ENCODE data around the gene ARHGEF11.

Gene ARHGEF11, protein sequence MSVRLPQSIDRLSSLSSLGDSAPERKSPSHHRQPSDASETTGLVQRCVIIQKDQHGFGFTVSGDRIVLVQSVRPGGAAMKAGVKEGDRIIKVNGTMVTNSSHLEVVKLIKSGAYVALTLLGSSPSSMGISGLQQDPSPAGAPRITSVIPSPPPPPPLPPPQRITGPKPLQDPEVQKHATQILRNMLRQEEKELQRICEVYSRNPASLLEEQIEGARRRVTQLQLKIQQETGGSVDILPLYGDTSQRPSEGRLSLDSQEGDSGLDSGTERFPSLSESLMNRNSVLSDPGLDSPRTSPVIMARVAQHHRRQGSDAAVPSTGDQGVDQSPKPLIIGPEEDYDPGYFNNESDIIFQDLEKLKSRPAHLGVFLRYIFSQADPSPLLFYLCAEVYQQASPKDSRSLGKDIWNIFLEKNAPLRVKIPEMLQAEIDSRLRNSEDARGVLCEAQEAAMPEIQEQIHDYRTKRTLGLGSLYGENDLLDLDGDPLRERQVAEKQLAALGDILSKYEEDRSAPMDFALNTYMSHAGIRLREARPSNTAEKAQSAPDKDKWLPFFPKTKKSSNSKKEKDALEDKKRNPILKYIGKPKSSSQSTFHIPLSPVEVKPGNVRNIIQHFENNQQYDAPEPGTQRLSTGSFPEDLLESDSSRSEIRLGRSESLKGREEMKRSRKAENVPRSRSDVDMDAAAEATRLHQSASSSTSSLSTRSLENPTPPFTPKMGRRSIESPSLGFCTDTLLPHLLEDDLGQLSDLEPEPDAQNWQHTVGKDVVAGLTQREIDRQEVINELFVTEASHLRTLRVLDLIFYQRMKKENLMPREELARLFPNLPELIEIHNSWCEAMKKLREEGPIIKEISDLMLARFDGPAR (N-terminal part only)

DNA sequence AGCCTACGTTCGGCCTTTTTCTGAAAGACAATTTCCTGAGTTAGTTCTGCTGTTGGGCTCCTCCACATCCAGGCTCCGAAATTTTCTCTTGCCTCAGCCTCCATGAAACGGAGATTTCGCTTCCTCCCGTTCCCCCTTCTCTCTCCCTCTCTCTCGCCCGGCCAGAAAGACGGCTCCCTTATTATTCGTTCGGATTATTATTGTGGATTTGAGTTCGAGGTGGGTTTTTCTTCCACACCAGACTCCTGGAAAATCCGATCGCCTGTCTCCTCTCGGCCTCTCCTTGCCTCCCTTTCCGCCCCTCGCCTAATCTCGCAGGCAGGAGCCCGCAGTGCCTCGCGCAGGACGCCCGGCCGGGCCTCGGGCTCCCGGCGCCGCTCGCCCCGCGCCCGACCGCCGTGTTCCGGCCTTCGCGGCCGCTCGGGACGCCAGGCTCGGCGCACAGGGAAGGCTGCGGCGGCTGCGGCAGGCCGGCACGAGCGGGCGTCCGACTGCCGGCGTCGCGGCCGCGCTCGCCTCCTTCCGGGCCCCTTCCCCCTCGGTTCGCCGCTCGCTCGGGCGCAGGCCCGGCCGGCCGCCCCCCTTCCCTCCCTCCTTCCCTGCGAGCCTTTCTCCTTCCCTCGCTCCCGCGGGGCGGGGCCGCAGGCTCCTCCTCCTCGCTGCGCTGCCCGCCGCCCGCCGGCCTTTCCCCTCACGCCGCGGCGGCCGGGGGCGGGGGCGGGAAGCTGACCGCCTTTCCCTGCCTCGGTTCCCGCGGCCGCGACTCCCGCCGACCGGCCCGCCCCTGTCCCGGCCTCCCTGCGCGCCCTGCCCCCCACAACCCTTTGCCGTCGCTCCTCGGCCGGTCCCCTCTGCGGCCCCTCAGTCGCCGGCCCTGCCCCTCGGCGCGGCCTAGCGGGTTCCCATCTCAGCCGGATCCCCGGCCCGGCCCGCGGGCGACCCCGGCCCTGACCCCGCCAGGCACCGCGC lies at the start of gene ARHGEF11:
Gene ARHGEF11 (minus strand): TSS at position 493 of the 969 bp plus-strand sequence. CDS start 1,412 bp downstream, outside the sequence.
- peak within 1 kb of the TSS; percentile 83 for H3K4me3 Mint-ChIP-seq
- H3K27me3 Mint-ChIP-seq = peaks cover 76% of the 10 kb centered on the region

DNA sequence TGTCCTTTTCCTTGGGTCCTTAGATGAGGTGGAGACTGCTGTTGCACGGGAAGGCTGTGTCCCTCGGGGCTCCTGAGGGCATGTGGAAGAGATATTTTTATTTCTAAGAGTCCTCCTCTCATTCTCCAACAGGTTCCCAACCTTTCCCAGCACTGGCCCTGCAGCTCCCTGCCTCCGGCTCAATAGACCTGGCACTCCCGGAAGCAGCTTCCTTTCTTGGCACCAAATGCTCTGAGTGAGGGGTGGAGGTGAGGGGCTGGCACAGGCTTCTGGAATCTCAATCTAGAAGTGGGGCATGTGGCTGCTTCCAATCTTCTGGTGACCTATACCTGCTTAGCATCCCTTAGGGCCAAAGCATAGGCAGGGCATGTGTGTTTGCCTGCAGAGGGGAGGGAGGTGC lies 49.5 kb upstream of the ARHGEF11 start:
- Mint-ChIP-seq H3K27me3 (peaks cover under 1% of the 10 kb centered on the region), H3K9me3 (no peaks in the 10 kb centered on the region), H3K36me3 (ENCODE audit: low read depth) (no peaks in the 10 kb centered on the region), H3K4me3 (no peak overlapping the region), H3K4me1 (ENCODE audit: low read depth) (peaks cover 3% of the 10 kb centered on the region), H3K27ac (no peak overlapping the region)

More for the DNA sequence above, at the start of gene ARHGEF11:
- no peak within 1 kb of the TSS for H3K27ac Mint-ChIP-seq
- no peaks in the 10 kb centered on the region for H3K36me3 Mint-ChIP-seq (ENCODE audit: low read depth)
- H3K4me1 Mint-ChIP-seq (ENCODE audit: low read depth) = peaks cover 9% of the 10 kb centered on the region
- H3K9me3 Mint-ChIP-seq = no peaks in the 10 kb centered on the region

DNA sequence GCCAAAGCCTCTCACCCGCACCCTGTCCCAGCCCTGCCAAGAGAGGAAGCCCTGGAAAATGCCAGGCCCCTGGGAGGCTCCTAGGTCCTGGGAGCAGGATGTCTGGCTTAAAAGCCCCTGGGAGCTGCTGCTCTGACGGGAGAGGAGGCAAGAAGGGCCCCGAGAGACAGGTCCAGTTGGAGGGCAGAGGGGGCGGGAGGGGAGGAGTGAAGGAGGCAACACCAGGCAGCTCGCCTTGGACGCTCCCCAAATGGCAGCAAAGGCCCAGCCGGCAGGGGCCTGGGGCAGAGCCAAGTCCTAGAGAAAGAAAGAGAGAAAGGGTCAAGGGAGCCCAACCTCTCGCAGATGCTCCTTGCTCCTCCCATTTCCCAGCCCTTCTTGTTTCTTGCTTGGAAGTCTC lies 47.3 kb upstream of the ARHGEF11 start:
- Mint-ChIP-seq H3K36me3 (ENCODE audit: low read depth) (no peaks in the 10 kb centered on the region), H3K27me3 (peaks cover 3% of the 10 kb centered on the region), H3K4me3 (no peak overlapping the region), H3K9me3 (no peaks in the 10 kb centered on the region), H3K27ac (no peak overlapping the region), H3K4me1 (ENCODE audit: low read depth) (no peaks in the 10 kb centered on the region)

DNA sequence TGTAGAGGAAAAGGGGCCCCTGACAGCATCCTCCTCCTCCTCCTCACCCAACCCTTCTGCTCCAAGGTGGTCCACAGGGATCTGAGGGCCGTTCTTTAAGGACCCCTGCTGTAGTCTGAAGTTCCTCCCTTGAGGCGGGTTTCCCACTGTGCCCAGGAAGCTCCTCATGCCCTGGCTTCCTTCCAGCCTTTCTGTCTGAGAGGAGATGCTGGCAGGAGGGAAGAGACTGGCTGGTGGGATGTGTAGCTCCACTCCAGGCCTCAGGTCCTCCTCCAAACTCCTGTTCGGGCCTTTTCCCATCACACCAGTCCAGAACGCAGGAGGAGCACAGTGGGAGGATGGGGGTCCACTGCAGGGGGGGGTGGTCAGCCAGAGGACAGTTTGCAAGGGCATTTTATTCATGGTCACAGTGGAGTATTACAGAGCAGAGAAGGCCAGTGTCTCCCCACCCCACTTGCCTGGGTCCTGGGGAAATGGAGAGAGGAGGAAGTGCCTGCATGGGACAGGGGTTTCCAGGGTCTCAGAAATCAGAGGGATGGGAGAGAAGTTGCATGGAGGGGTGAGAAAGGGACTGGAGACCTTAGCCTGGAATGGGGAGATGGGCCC lies 46.2 kb upstream of the ARHGEF11 start:
- no peaks in the 10 kb centered on the region for H3K9me3 Mint-ChIP-seq
- no peak overlapping the region for H3K4me3 Mint-ChIP-seq
- H3K27ac Mint-ChIP-seq = no peak overlapping the region
- H3K4me1 Mint-ChIP-seq (ENCODE audit: low read depth) = no peaks in the 10 kb centered on the region
- H3K36me3 Mint-ChIP-seq (ENCODE audit: low read depth) = no peaks in the 10 kb centered on the region
- H3K27me3 Mint-ChIP-seq = peaks cover 3% of the 10 kb centered on the region

DNA sequence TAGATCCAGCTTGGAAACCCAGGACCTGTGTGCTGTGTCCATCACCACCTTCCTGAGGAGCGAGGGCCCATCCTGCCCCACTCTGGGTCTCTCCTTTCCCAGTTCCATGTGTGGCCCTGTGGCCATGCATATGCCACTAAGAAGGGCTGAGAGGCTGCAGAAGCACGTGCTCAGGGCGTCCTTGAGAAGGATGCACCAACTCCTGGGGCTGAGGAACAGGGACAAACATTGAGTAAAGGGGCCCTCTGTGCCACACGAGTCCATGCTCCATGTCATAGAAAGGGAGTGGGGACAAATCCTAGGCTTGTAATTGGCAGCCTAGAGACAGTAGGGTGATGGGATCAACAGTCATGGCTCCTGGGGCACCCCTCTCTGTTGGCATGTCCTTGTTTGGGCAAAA lies 45.6 kb upstream of the ARHGEF11 start:
- H3K9me3 Mint-ChIP-seq = no peaks in the 10 kb centered on the region
- H3K36me3 Mint-ChIP-seq (ENCODE audit: low read depth) = no peaks in the 10 kb centered on the region
- no peak overlapping the region for H3K4me3 Mint-ChIP-seq
- H3K27ac Mint-ChIP-seq = no peak overlapping the region
- peaks cover 3% of the 10 kb centered on the region for H3K27me3 Mint-ChIP-seq
- no peaks in the 10 kb centered on the region for H3K4me1 Mint-ChIP-seq (ENCODE audit: low read depth)

DNA sequence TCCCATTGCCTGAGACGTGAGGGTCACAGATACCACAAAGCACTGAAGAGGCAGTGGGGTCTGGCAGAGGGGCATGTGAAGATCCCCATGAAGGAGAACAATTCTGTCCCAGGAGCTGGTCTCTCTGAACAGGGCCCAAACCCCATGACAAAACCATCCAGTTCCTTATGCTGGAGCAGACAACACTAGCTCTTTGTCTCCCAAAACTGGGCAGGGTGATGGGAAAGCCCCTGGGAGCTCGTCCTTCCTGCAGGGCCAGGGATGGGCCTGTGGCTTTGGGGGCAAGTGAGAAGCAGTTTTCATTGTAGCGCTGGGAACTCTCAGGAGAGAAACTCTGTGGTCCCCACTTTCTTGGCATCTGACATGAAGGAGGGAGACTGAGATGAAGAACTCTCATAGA lies 45.2 kb upstream of the ARHGEF11 start:
- Mint-ChIP-seq H3K27ac (no peak overlapping the region), H3K9me3 (no peaks in the 10 kb centered on the region), H3K27me3 (peaks cover 3% of the 10 kb centered on the region), H3K36me3 (ENCODE audit: low read depth) (no peaks in the 10 kb centered on the region), H3K4me3 (no peak overlapping the region), H3K4me1 (ENCODE audit: low read depth) (no peaks in the 10 kb centered on the region)

DNA sequence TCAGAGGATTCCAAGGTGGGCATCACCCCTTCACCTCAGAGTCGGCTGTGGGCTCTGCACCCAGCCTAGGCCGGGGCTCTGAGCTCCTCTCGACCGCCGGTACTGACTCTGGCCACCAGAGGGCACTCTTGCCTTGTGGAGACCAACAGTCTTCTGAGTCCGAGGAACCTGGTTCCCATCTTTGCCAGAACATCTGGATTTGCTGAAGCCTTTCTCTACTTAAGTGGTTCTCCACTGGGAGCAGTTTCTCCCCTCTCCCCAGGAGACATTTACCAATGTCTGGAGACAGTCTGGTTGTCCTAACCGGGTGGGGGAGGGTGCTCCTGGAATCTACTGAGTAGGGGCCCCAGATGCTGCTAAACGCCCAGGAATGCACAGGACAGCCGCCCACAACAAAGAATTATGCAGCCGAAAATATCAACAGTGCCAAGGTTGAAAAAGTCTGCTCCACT lies 44.7 kb upstream of the ARHGEF11 start:
- no peaks in the 10 kb centered on the region for H3K4me1 Mint-ChIP-seq (ENCODE audit: low read depth)
- peaks cover 3% of the 10 kb centered on the region for H3K27me3 Mint-ChIP-seq
- no peaks in the 10 kb centered on the region for H3K9me3 Mint-ChIP-seq
- no peak overlapping the region for H3K4me3 Mint-ChIP-seq
- H3K27ac Mint-ChIP-seq = no peak overlapping the region
- no peaks in the 10 kb centered on the region for H3K36me3 Mint-ChIP-seq (ENCODE audit: low read depth)

DNA sequence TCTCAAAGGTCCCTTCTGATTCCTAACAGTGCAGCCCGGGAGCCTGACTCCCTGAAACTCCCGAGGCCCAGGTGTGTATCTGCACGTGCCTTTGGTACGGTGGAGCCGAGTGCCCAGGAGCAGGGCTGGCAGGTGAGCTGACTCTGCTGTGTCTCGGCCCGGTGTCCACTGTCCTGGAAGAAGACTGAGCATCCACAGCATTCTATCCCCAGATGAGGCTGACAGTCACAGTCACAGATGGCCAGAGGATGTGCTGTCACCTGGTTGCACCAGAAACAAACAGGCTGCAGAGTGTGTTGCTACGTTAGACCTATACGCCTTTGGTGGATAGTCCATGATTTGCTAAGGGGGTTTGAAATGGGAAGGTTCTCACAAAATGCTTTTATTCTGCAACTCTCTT lies 44.2 kb upstream of the ARHGEF11 start:
- Mint-ChIP-seq H3K4me3 (no peak overlapping the region), H3K27me3 (peaks cover 3% of the 10 kb centered on the region), H3K27ac (no peak overlapping the region), H3K36me3 (ENCODE audit: low read depth) (no peaks in the 10 kb centered on the region), H3K9me3 (no peaks in the 10 kb centered on the region), H3K4me1 (ENCODE audit: low read depth) (no peaks in the 10 kb centered on the region)

DNA sequence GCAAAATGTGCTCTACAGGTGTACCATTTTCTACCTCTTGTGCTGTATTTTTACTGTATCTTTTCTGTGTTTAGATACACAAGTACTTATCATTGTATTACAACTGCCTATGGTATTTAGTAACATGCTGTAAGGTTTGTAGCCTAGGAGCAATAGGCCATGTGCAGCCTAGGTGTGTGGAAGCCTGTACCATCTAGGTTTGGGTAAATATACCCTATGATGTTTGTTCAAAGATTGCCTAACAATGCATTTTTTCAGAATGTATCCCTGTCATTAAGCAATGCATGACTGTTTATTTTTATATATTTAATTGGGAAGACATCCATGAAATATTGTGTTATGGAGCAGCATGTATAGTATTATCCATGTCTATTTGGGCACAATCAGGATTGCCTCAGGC lies 43.1 kb upstream of the ARHGEF11 start:
- H3K27me3 Mint-ChIP-seq = peaks cover 3% of the 10 kb centered on the region
- H3K4me3 Mint-ChIP-seq = no peak overlapping the region
- H3K27ac Mint-ChIP-seq = no peak overlapping the region
- no peaks in the 10 kb centered on the region for H3K36me3 Mint-ChIP-seq (ENCODE audit: low read depth)
- no peaks in the 10 kb centered on the region for H3K9me3 Mint-ChIP-seq
- H3K4me1 Mint-ChIP-seq (ENCODE audit: low read depth) = no peaks in the 10 kb centered on the region

DNA sequence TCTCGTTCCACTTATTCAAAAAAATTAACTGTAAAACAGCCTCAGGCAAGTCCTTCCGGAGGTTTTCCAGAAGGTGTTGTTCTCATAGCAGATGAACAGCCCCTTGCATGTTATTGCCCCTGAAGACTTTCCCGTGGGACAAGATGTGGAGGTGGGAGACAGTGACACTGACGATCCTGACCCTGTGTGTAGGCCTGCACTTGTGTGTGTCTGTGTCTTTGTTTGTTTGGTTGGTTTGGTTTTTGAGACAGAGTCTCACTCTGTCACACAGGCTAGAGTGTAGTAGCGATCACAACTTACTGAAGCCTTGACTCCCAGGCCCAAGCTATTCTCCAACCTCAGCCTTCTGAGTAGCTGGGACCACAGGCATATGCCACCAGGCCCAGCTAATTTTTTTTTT lies 41.5 kb upstream of the ARHGEF11 start:
- H3K4me3 Mint-ChIP-seq = no peak overlapping the region
- H3K36me3 Mint-ChIP-seq (ENCODE audit: low read depth) = no peaks in the 10 kb centered on the region
- peaks cover 3% of the 10 kb centered on the region for H3K27me3 Mint-ChIP-seq
- H3K27ac Mint-ChIP-seq = no peak overlapping the region
- no peaks in the 10 kb centered on the region for H3K9me3 Mint-ChIP-seq
- H3K4me1 Mint-ChIP-seq (ENCODE audit: low read depth) = no peaks in the 10 kb centered on the region

DNA sequence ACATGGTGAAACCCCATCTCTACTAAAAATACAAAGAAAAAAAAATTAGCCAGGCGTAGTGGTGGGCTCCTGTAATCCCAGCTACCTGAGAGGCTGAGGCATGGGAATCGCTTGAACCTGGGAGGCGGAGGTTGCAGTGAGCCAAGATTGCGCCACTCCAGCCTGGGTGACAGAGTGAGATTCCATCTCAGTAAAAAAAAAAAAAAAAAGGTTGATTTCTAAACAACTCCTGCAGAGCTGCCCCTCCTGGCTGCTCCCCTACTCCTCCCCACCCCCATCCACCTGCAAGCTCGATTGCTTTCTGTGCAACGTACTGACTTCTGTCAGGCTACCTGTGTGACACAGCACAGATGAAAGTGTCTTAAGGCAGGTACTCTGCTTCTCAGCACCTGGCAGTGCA lies 40.8 kb upstream of the ARHGEF11 start:
- Mint-ChIP-seq H3K4me1 (ENCODE audit: low read depth) (no peaks in the 10 kb centered on the region), H3K9me3 (no peaks in the 10 kb centered on the region), H3K27ac (no peak overlapping the region), H3K4me3 (no peak overlapping the region), H3K27me3 (peaks cover 3% of the 10 kb centered on the region), H3K36me3 (ENCODE audit: low read depth) (no peaks in the 10 kb centered on the region)

DNA sequence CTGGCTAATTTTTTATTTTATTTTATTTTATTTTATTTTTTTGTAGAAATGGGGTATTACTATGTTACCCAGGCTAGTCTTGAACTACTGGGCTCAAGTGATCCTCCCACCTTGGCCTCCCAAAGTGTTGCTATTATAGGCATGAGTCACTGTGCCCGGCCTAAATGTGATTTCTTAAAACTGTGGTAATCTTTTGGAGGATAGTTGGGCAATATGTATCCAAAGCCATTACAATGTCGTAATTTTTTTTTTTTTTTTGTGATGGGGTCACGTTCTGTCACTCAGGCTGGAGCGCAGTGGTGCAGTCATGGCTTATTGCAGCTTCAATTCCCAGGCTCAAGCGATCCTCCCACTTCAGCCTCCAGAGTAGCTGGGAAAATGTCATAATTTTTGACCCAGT lies 39.9 kb upstream of the ARHGEF11 start:
- H3K27me3 Mint-ChIP-seq = peaks cover 3% of the 10 kb centered on the region
- no peak overlapping the region for H3K27ac Mint-ChIP-seq
- no peak overlapping the region for H3K4me3 Mint-ChIP-seq
- no peaks in the 10 kb centered on the region for H3K36me3 Mint-ChIP-seq (ENCODE audit: low read depth)
- H3K9me3 Mint-ChIP-seq = no peaks in the 10 kb centered on the region
- H3K4me1 Mint-ChIP-seq (ENCODE audit: low read depth) = no peaks in the 10 kb centered on the region

DNA sequence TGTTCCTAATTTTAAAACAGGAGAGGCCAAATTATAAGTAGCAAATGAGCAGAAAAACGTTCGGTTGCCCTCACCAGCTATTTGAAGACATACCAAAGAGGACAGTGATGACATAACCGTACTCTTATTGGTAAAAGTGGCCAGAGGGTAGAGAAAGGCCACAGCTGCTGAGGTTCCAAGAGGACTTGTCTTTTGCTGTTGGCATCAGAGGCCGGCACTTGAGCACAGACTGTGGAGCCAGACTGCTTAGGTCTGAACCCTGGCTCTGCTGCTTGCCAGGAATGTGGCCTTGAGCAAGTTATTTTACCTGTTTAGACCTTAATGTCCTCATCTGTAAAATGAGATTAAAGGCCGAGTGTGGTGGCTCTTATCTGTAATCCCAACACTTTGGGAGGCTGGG lies 39.2 kb upstream of the ARHGEF11 start:
- H3K9me3 Mint-ChIP-seq = no peaks in the 10 kb centered on the region
- H3K27ac Mint-ChIP-seq = no peak overlapping the region
- H3K4me1 Mint-ChIP-seq (ENCODE audit: low read depth) = no peaks in the 10 kb centered on the region
- no peak overlapping the region for H3K4me3 Mint-ChIP-seq
- no peaks in the 10 kb centered on the region for H3K36me3 Mint-ChIP-seq (ENCODE audit: low read depth)
- H3K27me3 Mint-ChIP-seq = no peaks in the 10 kb centered on the region

DNA sequence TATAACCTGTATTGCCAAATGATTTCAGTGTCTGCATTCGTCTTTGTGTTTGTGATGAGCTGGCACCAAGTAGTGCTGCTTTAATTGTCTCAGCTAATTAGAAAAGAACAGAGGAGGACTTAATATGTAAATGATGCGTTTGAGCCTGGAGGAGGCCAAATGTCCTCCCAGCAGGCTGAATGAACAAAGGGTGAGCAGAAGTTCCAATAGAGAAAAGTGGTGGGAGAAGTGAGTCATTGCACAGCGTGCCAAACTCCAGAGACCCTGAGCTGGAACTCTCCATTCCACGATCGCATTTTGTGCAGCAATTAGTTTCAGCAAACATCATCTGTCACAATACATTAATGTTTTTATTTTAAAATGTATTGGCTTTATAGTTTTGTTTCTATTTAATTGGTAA lies 36.2 kb upstream of the ARHGEF11 start:
- Mint-ChIP-seq H3K4me3 (no peak overlapping the region), H3K4me1 (ENCODE audit: low read depth) (no peaks in the 10 kb centered on the region), H3K36me3 (ENCODE audit: low read depth) (no peaks in the 10 kb centered on the region), H3K27ac (no peak overlapping the region), H3K9me3 (no peaks in the 10 kb centered on the region), H3K27me3 (peaks cover 3% of the 10 kb centered on the region)
